Caco-2 (cell line): ENCODE data around the gene ANKRD12. TPM values are rescaled to one million over a fixed set of nuclear protein-coding genes. Genes with fewer than 3 reads are reported as not detected.
A peak's percentile ranks its signal among the peaks of the same experiment; 100 is the strongest.

ENCODE experiments used
- BruUV-seq: library from RNA; stranded (reverse); fragments of 400-500 nt; replicated peaks from 2 replicates; lab custom pipeline; 2021; lab: Mats Ljungman, UMichigan
- CTCF ChIA-PET: fragments of 300-600 bp; sonication (Branson Sonifier 250); formaldehyde crosslinking; loops from one replicate; lab custom pipeline; 2022; ENCODE audit warnings: antibody characterized with exemption; lab: Charles Lee
- POLR2A ChIA-PET: fragments of 300-600 bp; sonication (Branson Sonifier 250); formaldehyde crosslinking; loops from one replicate; lab custom pipeline; 2022; ENCODE audit warnings: antibody characterized with exemption; lab: Charles Lee
- DNase-seq, 2 experiments: peaks; one replicate each; pipeline versions ENCODE4 v3.0.0 to v3.0.0-alpha.2; 2020 to 2022
- H3K27me3 ChIP-seq: replicated peaks from 2 replicates; pipeline ENCODE4 v1.6.0; 2011; ENCODE audit warnings: low read length; ENCODE audit not compliant: control insufficient read depth, insufficient read depth
- H3K36me3 ChIP-seq: 2 replicates; pipeline ENCODE4 v1.5.1; 2011; ENCODE audit warnings: low read length; ENCODE audit not compliant: control insufficient read depth, insufficient read depth
- H3K4me1 ChIP-seq: fragments of 250-450 bp; sonication (Bioruptor Pico); 2 replicates; pipeline ENCODE4 v1.5.1; 2020; ENCODE audit warnings: mild to moderate bottlenecking
- H3K4me3 ChIP-seq: 2 replicates; pipeline ENCODE4 v1.5.1; 2011; ENCODE audit warnings: low read depth, mild to moderate bottlenecking, control low read depth, low read length
- H3K9me3 ChIP-seq: fragments of 250-450 bp; sonication (Bioruptor Pico); 2 replicates; pipeline ENCODE4 v1.5.1; 2020; ENCODE audit warnings: mild to moderate bottlenecking, moderate library complexity
- H3K27ac Mint-ChIP-seq: one replicate; pipeline ENCODE4 v1.8.0; 2022; ENCODE audit warnings: mixed read lengths; ENCODE audit not compliant: unreplicated experiment
- H3K27me3 Mint-ChIP-seq: one replicate; pipeline ENCODE4 v1.8.0; 2022; ENCODE audit warnings: mixed read lengths; ENCODE audit not compliant: insufficient read depth, unreplicated experiment
- H3K36me3 Mint-ChIP-seq: one replicate; pipeline ENCODE4 v1.8.0; 2022; ENCODE audit warnings: mild to moderate bottlenecking, mixed read lengths; ENCODE audit not compliant: insufficient read depth, unreplicated experiment
- H3K4me1 Mint-ChIP-seq: one replicate; pipeline ENCODE4 v1.8.0; 2022; ENCODE audit warnings: low read depth, mixed read lengths; ENCODE audit not compliant: unreplicated experiment
- H3K4me3 Mint-ChIP-seq: one replicate; pipeline ENCODE4 v1.8.0; 2022; ENCODE audit warnings: mild to moderate bottlenecking, moderate library complexity, mixed read lengths; ENCODE audit not compliant: unreplicated experiment
- H3K9me3 Mint-ChIP-seq: one replicate; pipeline ENCODE4 v1.8.0; 2022; ENCODE audit warnings: mixed read lengths; ENCODE audit not compliant: unreplicated experiment
- CTCF ChIP-seq, 2 experiments: fragments of 200-600 bp in 1 of 2; IDR thresholded peaks; 1 replicate in 1 of 2; 2 replicates in 1 of 2; pipeline versions ENCODE4 v1.5.1 to v1.8.0; 2011 to 2022; ENCODE audit warnings: antibody characterized with exemption in 1 of 2, control low read depth in 1 of 2, inconsistent platforms in 1 of 2, low read depth in 1 of 2, low read length in 1 of 2, mild to moderate bottlenecking in 1 of 2, moderate library complexity in 1 of 2; ENCODE audit not compliant: insufficient read depth in 1 of 2, severe bottlenecking in 1 of 2, unreplicated experiment in 1 of 2
- intact Hi-C: fragments of 100-400 bp; cut with micrococcal nuclease; formaldehyde crosslinking; loops from one replicate; pipeline ENCODE4 v1.10.0; 2022; ENCODE audit not compliant: unreplicated experiment
- total RNA-seq: library from RNA; stranded (reverse); gene quantifications from 2 replicates; pipeline ENCODE4 v1.2.3, GENCODE V29; 2022

The ANKRD12 gene
- total RNA-seq, 1 experiment from 2014 or later = 33.2 TPM

GRCh38 chr18:9191658-9192256 lies 55.2 kb downstream of the ANKRD12 start:
- Mint-ChIP-seq H3K4me1 (no peaks in the 10 kb centered on the region), H3K4me3 (no peak overlapping the region), H3K9me3 (no peaks in the 10 kb centered on the region), H3K27ac (peak overlapping the region; percentile 44), H3K36me3 (peaks cover 30% of the 10 kb centered on the region), H3K27me3 (no peaks in the 10 kb centered on the region)
- intact Hi-C loops = no loop called here
- no peaks in the 10 kb centered on the region for H3K9me3 ChIP-seq
- ChIA-PET CTCF (no interaction called here), POLR2A (no interaction called here)
- H3K36me3 ChIP-seq = no peaks in the 10 kb centered on the region
- H3K4me3 ChIP-seq = no peak overlapping the region
- no peaks in the 10 kb centered on the region for H3K27me3 ChIP-seq
- no peak for TF ChIP-seq CTCF (IDR thresholded peaks at IDR 0.05; ENCODE audit: insufficient read depth in 1 of 2, low read depth in 1 of 2, low read length in 1 of 2, severe bottlenecking in 1 of 2, unreplicated experiment in 1 of 2)
- no TSS peak for BruUV-seq
- H3K4me1 ChIP-seq = no peaks in the 10 kb centered on the region
- DNase-seq = no peak

GRCh38 chr18:9193031-9193430 lies 56.5 kb downstream of the ANKRD12 start:
- H3K27ac Mint-ChIP-seq = no peak overlapping the region
- no peak overlapping the region for H3K4me3 Mint-ChIP-seq
- H3K36me3 Mint-ChIP-seq = peaks cover 30% of the 10 kb centered on the region
- no peaks in the 10 kb centered on the region for H3K27me3 Mint-ChIP-seq
- Histone ChIP-seq H3K9me3 (no peaks in the 10 kb centered on the region), H3K36me3 (no peaks in the 10 kb centered on the region), H3K4me3 (no peak overlapping the region), H3K27me3 (no peaks in the 10 kb centered on the region), H3K4me1 (no peaks in the 10 kb centered on the region)
- TF ChIP-seq CTCF (IDR thresholded peaks at IDR 0.05; ENCODE audit: insufficient read depth in 1 of 2, low read depth in 1 of 2, low read length in 1 of 2, severe bottlenecking in 1 of 2, unreplicated experiment in 1 of 2) = no peak
- BruUV-seq = no TSS peak
- ChIA-PET CTCF (no interaction called here), POLR2A (no interaction called here)
- intact Hi-C loops = no loop called here
- H3K9me3 Mint-ChIP-seq = no peaks in the 10 kb centered on the region
- no peaks in the 10 kb centered on the region for H3K4me1 Mint-ChIP-seq
- DNase-seq = no peak

- POLR2A ChIA-PET = interaction anchor here (0.7 kb wide), 1 partner anchor 98 kb away, joined by 3 read pairs; no protein-coding TSS in a partner anchor
- BruUV-seq = no TSS peak
Observed at GRCh38 chr18:9196568-9196967, 60.0 kb downstream of the ANKRD12 start.

More at GRCh38 chr18:9196568-9196967, 60.0 kb downstream of the ANKRD12 start:
- H3K4me3 ChIP-seq = no peak overlapping the region
- no peaks in the 10 kb centered on the region for H3K36me3 ChIP-seq
- no peaks in the 10 kb centered on the region for H3K27me3 ChIP-seq
- TF ChIP-seq CTCF (IDR thresholded peaks at IDR 0.05; ENCODE audit: insufficient read depth in 1 of 2, low read depth in 1 of 2, low read length in 1 of 2, severe bottlenecking in 1 of 2, unreplicated experiment in 1 of 2) = no peak
- no peak for DNase-seq
- Mint-ChIP-seq H3K4me3 (no peak overlapping the region), H3K4me1 (peaks cover 8% of the 10 kb centered on the region), H3K27me3 (no peaks in the 10 kb centered on the region), H3K9me3 (no peaks in the 10 kb centered on the region), H3K36me3 (peaks cover 23% of the 10 kb centered on the region), H3K27ac (no peak overlapping the region)
- H3K9me3 ChIP-seq = no peaks in the 10 kb centered on the region
- CTCF ChIA-PET = no interaction called here
- intact Hi-C loops = no loop called here
- H3K4me1 ChIP-seq = no peaks in the 10 kb centered on the region
